Left lung (tissue), 14 donors: ENCODE data around the gene SMYD4. TPM values are rescaled to one million over a fixed set of nuclear protein-coding genes. Genes with fewer than 3 reads are reported as not detected.
A peak's percentile ranks its signal among the peaks of the same experiment; 100 is the strongest.

Experiments used
- ATAC-seq: fragments of 200-7000 bp; cut with Tn5 transposase; one replicate; pipeline ENCODE4 v1.9.1; 2020; ENCODE audit warnings: moderate library complexity
- DNase-seq, 4 donors: peaks; one replicate each; pipeline ENCODE4 v3.0.0-alpha.2; 2013 to 2020
- H3K27ac ChIP-seq, 2 donors: fragments of 200-600 bp; sonication (generic) in 1 of 2; one replicate each; pipeline versions ENCODE4 v1.5.0 to v1.8.0; 2020 to 2021
- H3K27me3 ChIP-seq, 2 donors: fragments of 200-600 bp; sonication (generic) in 1 of 2; one replicate each; pipeline versions ENCODE4 v1.5.0 to v1.8.0; 2020 to 2021
- H3K36me3 ChIP-seq, 2 donors: fragments of 200-600 bp; sonication (generic) in 1 of 2; one replicate each; pipeline versions ENCODE4 v1.5.0 to v1.8.0; 2020 to 2021
- H3K4me1 ChIP-seq, 2 donors: fragments of 200-600 bp; one replicate each; pipeline ENCODE4 v1.8.0; 2021
- H3K4me3 ChIP-seq, 2 donors: fragments of 200-600 bp; sonication (generic) in 1 of 2; one replicate each; pipeline versions ENCODE4 v1.5.0 to v1.8.0; 2020 to 2021; ENCODE audit warnings: mild to moderate bottlenecking in 1 of 2
- H3K9me3 ChIP-seq, 2 donors: fragments of 200-600 bp; sonication (generic) in 1 of 2; one replicate each; pipeline versions ENCODE4 v1.5.0 to v1.8.0; 2020 to 2021
- intact Hi-C, 2 donors: fragments of 100-400 bp; cut with DNase I; formaldehyde crosslinking; loops; one replicate each; pipeline versions ENCODE4 v1.11.2 to v1.14.2; 2022
- long read RNA-seq, 12 donors: library from polyadenylated mRNA in 2 of 12; unstranded in 2 of 12; transcript quantifications; one replicate each; pipeline ENCODE4 v2.0.0 and lab custom pipeline, GENCODE V29; 2019 to 2026
- polyA plus RNA-seq, 6 donors: library from polyadenylated mRNA; unstranded; fragments of 120-200 nt; gene quantifications; one replicate each; pipeline ENCODE4 v1.2.1, GENCODE V29; 2013; ENCODE audit not compliant: insufficient read length in 6 of 6
- total RNA-seq, 2 donors: library from RNA; stranded (reverse); fragmentation: NEBNext Ultra II Directional; extraction: Animal tissue kit (Norgen Biotek cat#: 25700); gene quantifications; one replicate each; pipeline ENCODE4 v1.2.1, GENCODE V29; 2021
- TF ChIP-seq, protein P1 (sequence below), 2 donors: fragments of 200-600 bp; sonication (generic) in 1 of 2; IDR thresholded peaks; one replicate each; pipeline versions ENCODE4 v1.5.0 to v1.8.0; 2021; ENCODE audit warnings: antibody characterized with exemption in 2 of 2
- donor health status: DM: no; HTN: yes; CAD: no.
- donor health status: DM: no; HTN: no; CAD: no.

SMYD4 gene
- 10 to 100 TPM; 13.3 to 16.6 TPM for total RNA-seq
- 10 to 100 TPM; 17.1 to 24.7 (median 22.7) TPM for polyA plus RNA-seq
- long read RNA-seq, donor 1, full-length matches to known transcripts, result 3 of 201 reads
- long read RNA-seq, donor 1, partial matches to known transcripts, result 176 of 201 reads
- long read RNA-seq, donor 1, other reads (novel, unspliced or antisense), result 22 of 201 reads
- long read RNA-seq, donor 2, full-length matches to known transcripts, result 3 of 9 reads
- long read RNA-seq, donor 2, partial matches to known transcripts, result 6 of 9 reads
- long read RNA-seq, donor 2, other reads (novel, unspliced or antisense), result 0 of 9 reads
- long read RNA-seq, donor 3, full-length matches to known transcripts, result 1 of 1 reads
- long read RNA-seq, donor 3, partial matches to known transcripts, result 0 of 1 reads
- long read RNA-seq, donor 3, other reads (novel, unspliced or antisense), result 0 of 1 reads
- long read RNA-seq, donor 4, full-length matches to known transcripts, result 1 of 9 reads
- long read RNA-seq, donor 4, partial matches to known transcripts, result 2 of 9 reads
- long read RNA-seq, donor 4, other reads (novel, unspliced or antisense), result 6 of 9 reads
- long read RNA-seq, donor 5, partial matches to known transcripts, result 0 of 1 reads
- long read RNA-seq, donor 5, other reads (novel, unspliced or antisense), result 0 of 1 reads
- long read RNA-seq, donor 6, result 0 reads
- long read RNA-seq, donor 7, full-length matches to known transcripts, result 1 of 63 reads
- long read RNA-seq, donor 7, partial matches to known transcripts, result 44 of 63 reads
- long read RNA-seq, donor 7, other reads (novel, unspliced or antisense), result 18 of 63 reads
- long read RNA-seq, donor 8, full-length matches to known transcripts, result 1 of 6 reads
- long read RNA-seq, donor 8, partial matches to known transcripts, result 5 of 6 reads
- long read RNA-seq, donor 8, other reads (novel, unspliced or antisense), result 0 of 6 reads
- long read RNA-seq, donor 9, result 0 reads
- long read RNA-seq, donor 10, partial matches to known transcripts, result 1 of 6 reads
- long read RNA-seq, donor 10, other reads (novel, unspliced or antisense), result 5 of 6 reads
- long read RNA-seq, donor 11, result 0 reads
- long read RNA-seq, donor 12, result 0 reads

DNA sequence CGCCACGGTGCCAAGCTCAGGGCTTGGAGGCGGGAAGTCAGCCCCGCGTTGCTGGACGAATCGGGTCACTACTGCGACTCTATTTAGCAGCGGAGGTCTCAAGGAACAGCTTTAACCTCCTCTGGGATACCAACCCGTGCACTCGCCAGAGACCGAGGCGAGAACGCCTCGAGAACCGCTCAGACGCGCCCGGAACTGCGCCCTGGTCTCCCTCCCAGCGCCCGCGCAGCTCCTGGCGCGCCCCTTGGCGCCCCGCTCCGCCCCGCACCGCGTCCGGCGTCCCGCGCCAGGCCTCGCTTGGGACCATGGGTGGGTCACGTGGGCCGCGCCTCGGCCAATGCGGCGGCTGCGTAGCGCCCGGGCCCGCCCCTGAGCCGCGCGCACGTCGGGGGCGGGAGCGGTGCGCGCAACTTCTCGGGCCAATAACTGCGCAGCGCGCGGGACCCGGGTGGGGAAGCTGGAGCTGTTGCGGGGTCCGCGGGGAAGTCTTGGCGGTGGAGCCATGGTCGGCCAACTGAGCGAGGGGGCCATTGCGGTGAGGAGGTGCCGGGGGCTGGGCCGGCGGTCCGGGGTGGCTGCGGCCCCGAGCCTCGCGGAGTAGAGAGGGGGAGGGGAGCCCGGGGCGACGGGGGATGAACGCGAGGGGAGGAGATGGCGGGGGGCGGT is at the start of gene SMYD4, which contains the start of gene RPA1:
Gene SMYD4 (minus strand): TSS at position 311 of the 666 bp plus-strand sequence. CDS start 1,908 bp downstream, outside the sequence.
Gene RPA1 (plus strand): TSS at position 414 of the 666 bp plus-strand sequence. CDS start 89 bp downstream, at position 503.
- ATAC-seq, result peak; percentile 100
- DNase-seq, result peak; percentile 86 to 97 (median 90)
- Histone ChIP-seq H3K27ac (peak within 1 kb of the TSS; percentile 60 to 76), H3K4me1 (peaks cover 0 to 41% of the 10 kb centered on the region in 2 donors), H3K9me3 (no peaks in the 10 kb centered on the region), H3K4me3 (peak within 1 kb of the TSS; percentile 71 to 93), H3K36me3 (peaks cover 0 to 27% of the 10 kb centered on the region in 2 donors), H3K27me3 (no peaks in the 10 kb centered on the region)
- TF ChIP-seq, protein P1, sequence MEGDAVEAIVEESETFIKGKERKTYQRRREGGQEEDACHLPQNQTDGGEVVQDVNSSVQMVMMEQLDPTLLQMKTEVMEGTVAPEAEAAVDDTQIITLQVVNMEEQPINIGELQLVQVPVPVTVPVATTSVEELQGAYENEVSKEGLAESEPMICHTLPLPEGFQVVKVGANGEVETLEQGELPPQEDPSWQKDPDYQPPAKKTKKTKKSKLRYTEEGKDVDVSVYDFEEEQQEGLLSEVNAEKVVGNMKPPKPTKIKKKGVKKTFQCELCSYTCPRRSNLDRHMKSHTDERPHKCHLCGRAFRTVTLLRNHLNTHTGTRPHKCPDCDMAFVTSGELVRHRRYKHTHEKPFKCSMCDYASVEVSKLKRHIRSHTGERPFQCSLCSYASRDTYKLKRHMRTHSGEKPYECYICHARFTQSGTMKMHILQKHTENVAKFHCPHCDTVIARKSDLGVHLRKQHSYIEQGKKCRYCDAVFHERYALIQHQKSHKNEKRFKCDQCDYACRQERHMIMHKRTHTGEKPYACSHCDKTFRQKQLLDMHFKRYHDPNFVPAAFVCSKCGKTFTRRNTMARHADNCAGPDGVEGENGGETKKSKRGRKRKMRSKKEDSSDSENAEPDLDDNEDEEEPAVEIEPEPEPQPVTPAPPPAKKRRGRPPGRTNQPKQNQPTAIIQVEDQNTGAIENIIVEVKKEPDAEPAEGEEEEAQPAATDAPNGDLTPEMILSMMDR (IDR thresholded peaks at IDR 0.05), result no peak
- intact Hi-C loops, result no loop called here

- H3K27me3 ChIP-seq, result no peaks in the 10 kb centered on the region
- no peaks in the 10 kb centered on the region for H3K9me3 ChIP-seq
- H3K36me3 ChIP-seq, result peaks cover 0 to 94% of the 10 kb centered on the region in 2 donors
- TF ChIP-seq, protein P1 (IDR thresholded peaks at IDR 0.05), result no peak
- H3K27ac ChIP-seq, result no peak overlapping the region
- peak; percentile 52 for ATAC-seq
- H3K4me3 ChIP-seq, result no peak overlapping the region
- intact Hi-C loops, result no loop called here
- no peaks in the 10 kb centered on the region for H3K4me1 ChIP-seq
- DNase-seq, result no peak
Observed at GRCh38 chr17:1878419-1879121, 48.9 kb upstream of the SMYD4 start.

DNA sequence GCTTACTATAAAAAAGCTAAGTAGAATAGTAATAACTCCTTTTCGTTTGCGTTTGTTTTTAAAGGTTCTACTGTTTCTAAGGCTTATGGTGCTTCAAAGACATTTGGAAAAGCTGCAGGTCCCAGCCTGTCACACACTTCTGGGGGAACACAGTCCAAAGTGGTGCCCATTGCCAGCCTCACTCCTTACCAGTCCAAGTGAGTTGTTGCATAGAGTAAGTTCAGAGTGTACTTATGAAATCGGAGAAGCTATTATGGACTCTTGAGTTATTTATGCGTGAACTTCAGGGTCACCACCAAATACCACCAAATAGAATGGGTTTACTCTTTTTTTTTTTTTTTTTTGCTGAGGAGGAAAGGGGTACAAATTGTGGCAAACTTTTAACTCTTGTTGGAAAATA is 45.9 kb upstream of the SMYD4 start:
- no peaks in the 10 kb centered on the region for H3K9me3 ChIP-seq
- no peaks in the 10 kb centered on the region for H3K4me1 ChIP-seq
- DNase-seq (no peak), ATAC-seq (no peak)
- H3K36me3 ChIP-seq, result peaks cover 0 to 91% of the 10 kb centered on the region in 2 donors
- no peak overlapping the region for H3K4me3 ChIP-seq
- H3K27ac ChIP-seq, result no peak overlapping the region
- H3K27me3 ChIP-seq, result no peaks in the 10 kb centered on the region
- TF ChIP-seq, protein P1 (IDR thresholded peaks at IDR 0.05), result no peak
- intact Hi-C loops, result no loop called here

- DNase-seq (no peak), ATAC-seq (no peak)
- Histone ChIP-seq H3K27ac (no peak overlapping the region), H3K36me3 (peaks cover 0 to 84% of the 10 kb centered on the region in 2 donors), H3K27me3 (no peaks in the 10 kb centered on the region), H3K4me1 (no peaks in the 10 kb centered on the region), H3K9me3 (no peaks in the 10 kb centered on the region), H3K4me3 (no peak overlapping the region)
- intact Hi-C loops, result no loop called here
- TF ChIP-seq, protein P1 (IDR thresholded peaks at IDR 0.05), result no peak
Observed at GRCh38 chr17:1873418-1873817, 43.7 kb upstream of the SMYD4 start.
